Measurements from ENCODE around the gene ENDOU.

ENDOU gene

DNA sequence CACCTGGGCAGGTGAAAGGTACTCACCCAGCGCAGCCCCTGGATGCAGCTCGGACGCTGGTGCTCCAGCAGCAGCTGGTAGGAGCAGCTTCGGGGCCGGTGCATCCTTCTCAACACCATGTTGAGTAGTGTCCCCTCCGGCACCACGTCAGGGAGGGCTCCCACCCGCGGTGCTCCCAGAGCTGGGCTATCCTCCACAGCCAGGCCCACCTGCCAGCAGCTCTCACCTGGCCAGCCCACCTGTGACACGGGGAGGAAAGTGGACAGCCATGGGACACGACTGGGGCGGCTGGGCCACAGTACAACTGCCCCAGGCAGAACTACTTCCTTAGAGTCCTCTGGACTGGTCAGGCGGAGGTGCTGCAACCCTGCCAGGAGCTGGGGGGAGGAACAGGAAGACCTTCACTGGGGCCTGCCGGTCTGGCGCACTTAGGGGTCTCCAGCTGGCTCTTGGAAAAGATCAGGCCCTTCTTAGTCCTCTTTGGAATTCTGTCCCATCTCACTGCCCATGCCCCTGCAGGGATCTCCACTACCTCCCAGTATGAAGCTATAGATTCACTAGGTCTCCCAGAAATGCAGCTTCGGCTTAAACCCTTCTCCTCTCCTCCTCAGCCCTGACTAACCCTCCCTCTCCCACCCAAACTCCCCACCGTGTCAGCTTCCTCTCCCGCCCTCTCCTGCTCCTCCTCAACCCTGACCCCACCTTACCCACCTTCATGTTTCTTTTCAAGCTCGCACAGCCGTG, 32.7 kb upstream of the ENDOU start:
- DNase-seq (ENCODE audit: low read depth in 1 of 2, low spot score in 1 of 2): no peak

DNA sequence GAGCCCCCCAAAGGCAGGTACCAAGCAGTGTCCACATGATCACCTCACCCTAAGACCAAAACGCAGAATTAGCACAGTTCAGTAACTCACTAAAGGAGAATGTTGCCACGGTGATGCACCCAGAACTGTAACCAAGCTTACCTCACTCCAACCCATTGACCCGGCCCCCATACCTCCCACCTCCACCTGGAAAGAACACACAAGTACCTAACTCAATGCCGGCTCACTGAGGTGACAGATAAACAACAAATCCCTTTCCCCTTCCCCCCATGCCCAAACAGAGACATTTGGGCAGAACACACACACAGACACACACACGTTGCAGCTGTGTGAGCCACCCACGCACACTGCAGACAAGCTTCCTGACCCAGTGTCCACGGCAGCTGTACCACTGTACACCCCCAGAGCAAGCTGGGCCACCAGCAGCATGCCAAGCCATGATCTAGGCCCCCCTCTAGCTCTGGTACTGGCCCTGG, 32.1 kb upstream of the ENDOU start:
- no peak for DNase-seq (ENCODE audit: low read depth in 1 of 2, low spot score in 1 of 2)

DNA sequence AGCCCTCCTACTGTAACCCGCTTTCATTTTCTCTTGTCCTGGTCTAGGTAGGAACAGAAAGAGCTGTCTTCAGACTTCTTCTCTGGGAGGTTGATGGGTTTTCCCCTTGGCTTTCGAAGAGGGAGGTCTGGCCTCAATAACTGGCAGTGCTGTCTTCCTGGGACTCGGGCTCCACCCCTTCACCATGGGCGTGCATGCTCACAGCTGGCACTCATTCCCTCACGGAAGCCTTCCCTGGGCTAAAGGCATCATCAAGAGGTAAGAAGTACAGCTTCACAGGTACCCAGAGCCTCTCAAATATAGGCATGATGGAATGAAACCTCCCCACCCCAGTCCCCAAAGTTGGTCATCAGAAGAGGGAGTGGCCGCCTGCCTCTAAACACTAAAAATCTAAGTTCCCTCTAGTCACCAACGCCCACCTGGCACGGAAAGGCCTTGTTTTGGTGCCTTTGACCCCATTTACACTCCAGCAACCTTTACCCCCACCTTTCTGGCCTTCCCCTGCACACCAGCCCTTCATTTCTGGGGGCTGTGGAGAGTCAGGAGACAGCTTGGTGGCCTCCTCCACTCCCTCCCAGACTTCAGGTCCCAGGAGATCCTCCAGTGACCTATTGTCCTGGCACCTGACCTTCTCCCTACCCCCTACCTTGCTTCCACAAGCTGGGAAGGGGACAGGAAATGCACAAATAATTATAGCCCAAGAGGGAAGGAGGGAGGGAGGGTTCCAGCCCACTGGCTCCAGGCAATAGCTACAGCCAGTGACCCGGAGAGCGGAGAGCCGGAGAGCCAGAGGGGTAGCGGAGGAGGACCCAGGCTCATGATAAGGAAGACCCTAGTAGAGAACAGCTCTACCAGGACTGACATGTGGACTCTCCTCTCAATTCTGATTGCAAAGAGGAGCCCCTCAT, 30.6 kb upstream of the ENDOU start:
- no peak for DNase-seq (ENCODE audit: low read depth in 1 of 2, low spot score in 1 of 2)

DNA sequence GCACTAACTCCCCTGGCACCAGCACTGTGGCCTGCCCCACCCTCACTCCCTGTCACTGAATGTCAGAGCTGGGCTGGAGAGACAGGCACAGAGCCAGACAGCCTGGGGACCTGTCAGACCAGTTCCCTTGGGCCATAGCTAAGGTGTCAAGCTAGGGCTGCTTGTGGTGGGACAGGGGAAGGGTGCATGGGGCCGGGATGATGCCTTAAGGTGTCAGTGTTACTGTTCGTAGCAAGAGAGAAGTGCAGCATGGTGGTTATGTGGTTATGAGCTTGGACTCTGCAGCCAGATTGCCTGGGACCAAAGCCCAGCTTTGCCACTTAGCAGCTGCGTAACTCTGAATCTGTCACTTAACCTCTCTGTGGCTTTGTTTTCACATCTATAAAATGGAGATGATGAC, 29.6 kb upstream of the ENDOU start:
- no peak for DNase-seq (ENCODE audit: low read depth in 1 of 2, low spot score in 1 of 2)

DNA sequence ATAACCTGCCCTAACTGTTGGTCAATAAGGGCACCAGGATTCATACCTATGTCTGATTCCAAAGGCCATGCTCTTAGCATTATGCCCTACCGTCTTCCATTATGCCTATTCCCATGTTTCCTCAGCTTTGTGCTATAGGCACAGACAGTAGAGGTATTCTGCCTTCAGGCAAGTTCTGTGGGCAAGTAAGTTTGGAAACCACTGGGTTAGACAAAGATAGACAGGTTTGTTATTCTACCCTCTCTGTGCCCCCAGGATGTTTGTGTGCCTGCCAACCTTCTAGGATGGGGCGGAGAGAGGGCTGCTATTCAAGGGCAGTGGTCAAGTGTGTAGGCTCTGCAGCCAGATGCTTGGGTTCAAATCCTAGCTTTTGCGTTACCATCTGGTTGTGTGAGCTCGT, 28.8 kb upstream of the ENDOU start:
- no peak for DNase-seq (ENCODE audit: low read depth in 1 of 2, low spot score in 1 of 2)

DNA sequence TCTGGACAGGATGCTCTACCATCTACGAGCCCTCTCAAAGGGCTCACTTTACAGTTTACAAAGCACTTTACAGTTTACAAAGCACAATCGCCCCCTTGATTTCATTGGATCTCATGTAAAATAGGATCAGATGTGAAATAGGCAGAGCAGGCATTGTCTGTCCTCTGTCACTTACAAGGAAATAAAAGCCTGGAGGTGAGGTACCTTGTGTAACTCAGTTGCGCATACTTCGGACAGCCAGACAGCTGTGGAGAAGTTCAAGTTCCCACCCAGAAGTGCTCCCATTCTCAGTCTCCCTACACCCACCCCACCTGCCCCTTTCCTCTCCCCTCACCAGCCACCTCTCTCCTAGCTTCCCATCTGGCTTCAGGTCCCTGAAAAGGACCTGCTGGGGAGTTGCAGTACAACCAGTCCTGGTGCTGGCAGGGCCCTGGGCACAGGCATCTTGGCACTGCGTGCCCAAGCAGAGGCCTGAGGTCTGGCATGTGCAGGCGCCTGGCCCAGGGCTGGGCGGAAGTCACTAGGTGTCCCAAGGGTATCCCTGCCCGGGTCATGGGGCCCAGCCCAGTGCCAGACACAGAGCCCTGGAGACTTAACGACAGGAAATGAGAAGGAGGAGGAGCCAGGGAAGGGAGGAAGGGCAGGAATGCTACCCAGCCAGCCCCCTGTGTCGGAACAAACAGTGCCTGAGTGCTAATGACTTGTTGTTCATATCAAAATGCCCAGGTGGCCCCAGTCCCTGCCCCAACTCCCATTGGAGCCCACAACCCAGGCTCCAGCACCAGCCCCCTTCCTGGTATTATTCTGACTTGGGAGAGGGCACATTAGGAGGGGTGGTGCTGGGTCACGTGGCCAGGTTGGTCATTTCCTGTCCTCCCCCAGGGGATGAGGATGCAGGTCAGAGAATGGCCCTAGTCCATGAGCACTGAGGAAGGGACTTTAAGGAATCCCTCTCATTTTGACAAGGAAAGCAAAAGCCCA, 28.0 kb upstream of the ENDOU start:
- DNase-seq (ENCODE audit: low read depth in 1 of 2, low spot score in 1 of 2): no peak

DNA sequence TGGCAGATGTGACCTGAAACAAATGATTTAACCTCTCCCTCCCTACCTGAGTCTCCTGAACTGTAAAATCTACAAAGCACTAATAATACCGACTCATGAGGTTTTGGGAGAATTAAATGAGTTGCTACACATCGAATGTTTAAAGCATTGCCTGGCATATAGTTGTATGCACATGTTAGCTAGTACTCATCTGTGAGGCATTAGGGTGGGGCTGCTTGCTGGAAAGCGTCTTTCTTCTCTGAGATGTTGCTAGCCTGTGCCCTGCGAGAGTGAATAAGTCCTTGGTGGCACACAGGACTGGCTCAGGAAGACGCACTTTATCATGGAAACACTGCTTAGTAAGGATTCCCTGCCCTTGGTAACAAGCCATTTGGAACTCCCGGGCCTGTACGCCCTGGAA, 27.3 kb upstream of the ENDOU start:
- DNase-seq (ENCODE audit: low read depth in 1 of 2, low spot score in 1 of 2): no peak

DNA sequence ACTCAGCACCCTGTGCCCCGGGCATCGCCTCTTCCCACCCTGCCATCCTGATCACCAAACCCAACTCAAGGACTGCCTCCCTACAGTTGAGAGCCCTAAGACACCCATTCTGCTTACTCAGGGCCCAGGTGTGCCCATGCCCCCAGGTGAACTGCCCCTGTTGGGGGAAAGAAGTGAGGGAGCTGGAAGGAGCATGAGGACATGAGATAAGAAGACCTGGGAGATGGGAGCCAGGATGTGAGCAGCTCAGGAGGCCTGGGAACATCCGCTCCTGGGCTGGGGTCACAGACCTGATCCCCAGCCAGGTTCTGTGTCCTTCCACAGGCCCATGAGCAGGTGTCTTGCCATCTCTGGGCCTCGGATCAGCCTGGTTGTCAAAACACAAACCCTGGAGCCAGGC, 26.8 kb upstream of the ENDOU start:
- no peak for DNase-seq (ENCODE audit: low read depth in 1 of 2, low spot score in 1 of 2)

DNA sequence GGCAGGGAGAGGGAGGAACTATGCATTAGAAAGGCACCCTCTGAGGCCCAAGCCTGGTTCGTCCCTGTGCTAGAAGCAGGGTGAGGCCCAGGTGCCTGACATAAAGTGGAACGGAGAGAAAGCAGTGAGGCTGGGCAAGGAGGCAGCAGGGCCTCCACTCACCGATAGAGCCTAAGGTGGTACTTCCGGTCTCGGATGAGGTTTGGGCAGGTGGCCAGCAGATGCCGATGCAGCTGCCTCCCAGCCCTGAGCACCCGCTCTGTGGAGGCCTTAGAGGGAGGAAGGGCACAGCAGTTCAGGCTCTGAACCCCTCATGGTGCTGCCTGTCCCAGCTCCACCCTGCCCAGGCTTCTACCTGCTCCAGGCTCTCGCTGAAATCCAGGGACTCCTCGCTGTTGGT, 26.3 kb upstream of the ENDOU start:
- no peak for DNase-seq (ENCODE audit: low read depth in 1 of 2, low spot score in 1 of 2)

DNA sequence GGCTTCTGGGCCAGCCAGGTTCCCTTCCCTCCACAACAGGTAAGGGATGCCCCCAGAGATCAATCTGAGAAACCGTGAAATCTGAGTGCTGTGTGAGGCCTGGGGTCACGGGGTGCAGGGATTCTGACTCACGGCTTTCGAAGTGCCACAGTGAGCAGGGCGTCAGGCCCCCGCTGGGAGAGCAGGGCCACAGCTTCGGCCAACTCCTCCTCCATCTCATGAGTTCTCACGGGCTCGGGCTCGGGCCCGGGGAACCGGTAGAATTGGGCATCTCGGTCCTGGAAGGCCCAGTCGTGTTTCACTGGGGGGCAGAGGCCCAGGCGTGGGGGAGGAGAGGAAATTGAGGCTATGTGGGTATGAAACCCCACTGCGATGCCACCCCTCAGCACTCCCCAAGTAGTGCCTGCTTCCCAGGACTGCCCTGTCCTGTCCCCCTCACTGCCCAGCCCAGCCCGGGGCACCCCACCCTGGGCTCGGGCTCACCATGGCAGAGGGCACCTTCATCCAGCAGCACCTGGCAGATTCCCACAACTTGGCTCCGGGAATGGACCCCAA, 25.7 kb upstream of the ENDOU start:
- DNase-seq (ENCODE audit: low read depth in 1 of 2, low spot score in 1 of 2): no peak

DNA sequence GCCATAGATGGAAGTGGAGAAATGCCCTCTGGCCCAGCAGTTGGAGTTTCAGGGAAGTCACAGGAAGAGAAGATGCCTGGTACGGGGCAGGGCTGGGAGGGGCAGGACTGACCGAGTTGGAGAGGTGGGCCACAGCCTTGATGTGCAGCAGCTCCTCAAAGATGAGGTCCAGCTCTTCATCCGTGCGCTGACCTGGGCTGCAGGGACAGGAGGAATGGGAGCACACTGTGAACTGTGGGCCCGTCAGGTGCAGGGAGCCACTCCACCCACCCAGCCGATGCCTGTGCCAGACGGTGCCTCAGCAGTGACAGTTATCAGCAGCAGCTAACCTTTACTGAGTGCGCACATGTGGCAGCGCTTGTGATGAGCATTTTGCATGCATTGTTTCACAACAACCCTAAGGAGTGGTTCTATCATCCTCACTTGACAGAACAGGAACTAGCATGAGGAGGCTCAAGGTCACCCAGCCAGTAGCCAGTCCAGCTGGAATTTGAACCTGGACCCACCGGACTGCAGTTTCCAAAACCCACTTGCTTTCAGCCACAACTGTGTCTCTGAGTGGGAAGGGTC, 25.0 kb upstream of the ENDOU start:
- no peak for DNase-seq (ENCODE audit: low read depth in 1 of 2, low spot score in 1 of 2)

DNA sequence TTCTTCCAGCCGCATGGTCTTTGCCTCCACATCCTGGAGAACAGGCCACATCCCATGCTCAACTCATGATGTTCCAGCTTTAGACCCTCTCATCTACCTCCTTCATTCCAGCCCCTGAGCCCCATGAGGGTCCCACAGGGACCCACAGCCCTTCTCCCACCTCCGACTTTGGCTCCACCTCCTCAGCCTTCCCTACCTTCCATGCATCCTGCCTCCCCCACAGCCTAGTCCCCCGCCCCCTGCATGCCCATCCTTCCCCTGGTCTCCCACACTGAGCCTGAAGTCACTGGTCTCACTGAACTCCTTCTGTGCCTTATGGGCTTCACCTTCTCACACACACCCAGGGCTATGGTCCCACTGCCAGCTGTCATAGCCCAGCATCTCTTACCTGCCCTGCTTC, 23.6 kb upstream of the ENDOU start:
- no peak for DNase-seq (ENCODE audit: low read depth in 1 of 2, low spot score in 1 of 2)

DNA sequence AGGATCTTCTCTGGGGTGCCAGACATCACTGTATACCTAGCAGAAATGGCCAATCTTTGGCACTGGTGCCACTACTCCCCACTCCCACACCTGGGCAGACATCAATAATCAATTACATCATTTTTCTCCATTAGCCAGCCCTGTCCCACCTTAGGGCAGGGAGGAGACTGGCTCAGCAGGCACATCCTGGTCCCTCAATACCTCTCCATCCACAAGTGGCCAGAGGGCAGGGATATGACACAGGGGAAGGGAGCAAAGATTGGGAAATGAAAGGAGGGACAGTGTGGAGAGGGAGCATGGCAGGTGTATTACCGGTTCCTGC, 23.2 kb upstream of the ENDOU start:
- DNase-seq (ENCODE audit: low read depth in 1 of 2, low spot score in 1 of 2): no peak

DNA sequence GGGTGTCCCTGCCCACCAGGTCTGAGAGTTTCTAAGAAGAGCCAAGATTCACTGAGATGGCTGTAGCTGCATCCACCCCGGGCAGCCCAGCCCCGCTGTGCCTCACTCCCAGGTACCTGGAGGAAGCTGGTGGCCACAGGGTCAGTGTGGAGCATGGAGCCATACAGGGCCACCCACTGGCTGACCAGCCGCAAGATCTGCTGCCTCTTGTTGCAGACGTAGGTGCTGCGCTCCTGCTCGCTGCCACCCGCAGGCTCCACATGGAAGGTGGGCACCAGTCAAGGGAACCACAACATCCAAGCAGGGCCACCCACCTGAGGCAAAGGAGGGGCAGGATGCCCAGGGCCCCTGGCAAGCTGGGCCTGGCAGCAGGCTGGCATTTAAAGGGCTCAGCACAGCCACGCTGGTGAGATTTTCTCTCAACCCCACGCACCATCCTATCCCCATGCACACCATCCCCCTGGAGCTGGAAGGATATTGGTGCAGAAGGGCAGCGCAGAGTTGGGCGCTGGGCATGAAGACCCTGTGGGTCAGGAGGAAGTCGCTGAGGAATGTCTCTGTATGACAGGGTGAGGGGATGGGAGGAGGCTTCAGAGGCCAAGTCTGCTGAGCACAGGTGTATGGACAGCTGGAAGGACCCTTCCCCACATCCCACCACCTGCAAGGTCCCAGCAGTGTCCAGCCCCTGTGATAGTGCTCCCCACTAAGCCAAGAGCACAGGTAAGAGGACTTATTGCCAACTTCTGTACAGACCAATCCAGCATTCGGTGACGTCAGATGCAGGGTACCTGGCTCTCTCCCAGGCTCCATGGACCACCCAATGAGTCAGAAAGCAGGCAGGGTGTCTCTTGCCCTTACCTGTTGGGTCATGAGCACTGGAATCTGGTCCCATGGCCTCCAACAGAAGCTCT, 22.6 kb upstream of the ENDOU start:
- no peak for DNase-seq (ENCODE audit: low read depth in 1 of 2, low spot score in 1 of 2)

DNA sequence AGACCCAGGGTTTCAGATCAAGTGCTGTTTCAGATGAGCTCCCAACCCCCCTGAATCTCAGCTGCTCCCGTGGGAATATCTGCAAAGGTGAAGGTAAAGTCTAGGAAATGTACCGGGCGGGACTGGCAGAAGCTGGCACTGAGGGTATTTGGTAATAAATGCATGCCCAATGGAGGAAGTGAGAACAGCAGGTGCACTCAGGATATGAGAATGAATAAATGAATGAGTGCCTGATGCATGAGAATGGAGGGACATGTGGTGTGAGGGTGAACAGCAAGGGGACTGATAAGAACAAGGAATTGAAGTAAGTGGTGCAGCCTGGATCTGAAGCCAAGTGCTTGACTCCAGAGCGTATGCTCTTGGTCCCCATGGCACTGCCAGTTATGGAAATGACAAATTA, 21.8 kb upstream of the ENDOU start:
- no peak for DNase-seq (ENCODE audit: low read depth in 1 of 2, low spot score in 1 of 2)

DNA sequence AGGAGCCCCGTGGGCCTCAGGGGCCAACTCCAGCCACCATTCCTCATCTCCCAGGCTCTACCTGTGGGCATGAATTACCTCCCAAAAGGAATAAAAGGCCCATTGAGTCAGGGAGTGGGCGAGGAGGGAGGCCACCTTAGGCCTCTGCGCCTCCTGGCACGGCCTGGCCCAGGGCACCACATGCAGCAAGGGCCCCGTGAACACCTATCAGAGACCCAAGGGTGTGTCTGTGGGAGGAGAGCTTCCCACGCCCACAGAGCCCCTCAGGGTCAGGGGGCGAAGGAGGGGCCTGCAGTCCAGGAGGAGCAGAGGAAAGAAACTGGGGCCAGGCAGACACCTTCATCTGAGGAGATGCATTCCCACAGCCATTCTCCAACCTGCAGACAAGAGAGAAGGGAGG, 21.2 kb upstream of the ENDOU start:
- DNase-seq (ENCODE audit: low read depth in 1 of 2, low spot score in 1 of 2): no peak

DNA sequence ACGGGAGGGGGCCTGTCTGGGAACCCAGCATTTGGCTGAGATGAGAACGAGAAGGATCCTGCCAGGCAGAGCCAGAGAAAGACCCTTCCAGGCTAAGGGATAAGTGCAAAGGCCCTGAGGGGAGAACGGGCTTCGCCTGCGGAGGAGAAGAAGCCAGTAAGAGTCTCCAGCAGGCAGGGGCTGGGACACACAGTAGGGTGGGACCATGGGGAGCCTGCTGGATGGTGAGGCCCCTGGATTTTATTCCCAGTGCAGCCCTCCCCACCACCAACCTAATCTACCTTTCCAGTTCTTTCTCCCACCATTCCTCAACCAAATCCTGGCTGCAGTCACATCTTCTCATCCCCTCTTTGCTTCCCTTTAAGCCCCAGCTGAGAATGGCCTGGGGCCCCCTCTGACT, 20.8 kb upstream of the ENDOU start:
- DNase-seq (ENCODE audit: low read depth in 1 of 2, low spot score in 1 of 2): no peak

DNA sequence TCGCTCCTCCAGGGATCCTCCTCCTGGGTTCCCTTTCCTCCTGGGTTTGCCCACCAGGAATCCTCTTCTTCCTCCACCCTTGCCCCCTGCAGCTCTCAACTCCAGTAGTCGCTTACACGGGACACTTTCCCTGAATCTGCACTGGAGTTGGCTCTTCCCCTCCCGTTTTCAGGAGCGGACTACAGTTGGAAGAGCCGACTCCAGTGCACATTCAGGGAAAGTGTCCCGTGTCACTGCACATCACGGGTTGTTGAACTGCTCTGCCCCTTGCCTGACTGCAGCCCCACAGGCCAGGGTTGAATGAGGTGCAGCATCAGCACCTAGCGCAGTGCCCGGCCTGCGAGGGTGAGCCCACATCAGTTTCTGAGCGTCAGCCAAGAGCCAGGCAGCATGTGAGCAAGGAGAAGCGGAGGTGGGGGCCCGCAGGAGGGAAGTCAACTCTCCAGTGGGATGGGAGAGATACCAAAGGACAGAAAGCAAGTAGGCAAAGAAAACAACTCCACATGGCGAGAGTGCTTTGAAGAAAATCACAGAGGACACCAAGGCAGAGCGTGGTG, 20.3 kb upstream of the ENDOU start:
- DNase-seq (ENCODE audit: low read depth in 1 of 2, low spot score in 1 of 2): no peak

DNA sequence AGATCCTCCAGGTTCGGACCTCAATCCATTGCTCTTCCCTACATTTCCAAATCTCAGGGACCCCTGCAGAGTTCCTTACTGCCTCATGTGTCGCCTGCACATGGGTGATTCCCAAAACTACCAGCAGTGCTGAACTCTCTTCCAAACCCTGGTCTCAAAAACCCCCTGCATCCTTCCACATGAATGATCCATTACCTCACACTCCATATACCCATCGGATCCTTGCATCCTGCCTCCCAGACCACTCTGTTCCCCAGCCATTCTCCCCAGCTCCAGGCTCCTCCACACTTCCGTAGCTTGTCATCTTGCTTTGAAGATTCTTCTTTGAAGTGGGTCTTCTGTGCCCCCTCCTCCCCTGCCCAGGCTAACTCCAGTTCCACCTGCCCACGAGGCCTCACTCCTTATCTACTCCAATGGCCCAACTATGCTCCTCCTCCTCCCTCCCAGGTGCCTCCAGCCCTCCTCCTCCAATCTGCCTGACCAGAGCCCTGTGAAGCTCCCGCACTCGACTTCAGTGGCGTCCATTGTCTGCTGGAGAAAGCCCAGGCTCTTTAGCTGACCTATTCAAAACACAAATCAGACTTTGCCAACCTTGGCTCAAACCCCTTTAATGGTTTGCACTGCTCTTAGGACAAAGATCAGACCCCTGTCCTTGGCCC, 19.6 kb upstream of the ENDOU start:
- DNase-seq (ENCODE audit: low read depth in 1 of 2, low spot score in 1 of 2): no peak
